SK-N-MC (cell line): Measurements from ENCODE around the gene RPS18.

ENCODE experiments used
- EZH2 ChIP-seq: fragments of 200-600 bp; sonication (generic); IDR thresholded peaks from one replicate; pipeline ENCODE4 v1.6.1; 2017; ENCODE audit warnings: antibody characterized with exemption
- POLR2AphosphoS5 ChIP-seq: IDR thresholded peaks from 2 replicates; pipeline ENCODE4 v1.6.1; 2012; ENCODE audit warnings: mild to moderate bottlenecking, low read depth, low read length, borderline replicate concordance

DNA sequence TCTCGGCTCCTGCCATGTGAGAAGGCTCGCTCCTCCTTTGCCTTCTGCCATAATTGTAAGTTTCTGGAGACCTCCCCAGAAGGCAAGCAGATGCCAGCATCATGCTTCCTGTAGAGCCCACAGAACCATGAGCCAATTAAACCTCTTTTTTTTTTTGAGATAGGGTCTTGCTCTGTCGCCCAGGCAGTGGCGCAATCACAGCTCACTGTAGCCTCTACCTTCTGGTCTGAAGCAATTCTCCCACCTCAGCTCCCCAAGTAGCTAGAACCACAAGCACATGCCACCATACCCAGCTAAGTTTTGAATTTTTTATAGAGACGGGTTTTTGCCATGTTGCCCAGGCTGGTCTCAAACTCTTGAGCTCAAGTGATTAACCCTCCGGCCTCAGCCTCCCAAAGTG lies 35.0 kb upstream of the RPS18 start:
- no peak for TF ChIP-seq EZH2
- no peak for TF ChIP-seq POLR2AphosphoS5
